Measurements from ENCODE around the gene TARS2. TPM values are rescaled to one million over a fixed set of nuclear protein-coding genes. Genes with fewer than 3 reads are reported as not detected.

The TARS2 gene
- total and polyA plus RNA-seq, 3 donors from 2014 or later, result 35.4 to 39.7 (median 35.7) TPM

DNA sequence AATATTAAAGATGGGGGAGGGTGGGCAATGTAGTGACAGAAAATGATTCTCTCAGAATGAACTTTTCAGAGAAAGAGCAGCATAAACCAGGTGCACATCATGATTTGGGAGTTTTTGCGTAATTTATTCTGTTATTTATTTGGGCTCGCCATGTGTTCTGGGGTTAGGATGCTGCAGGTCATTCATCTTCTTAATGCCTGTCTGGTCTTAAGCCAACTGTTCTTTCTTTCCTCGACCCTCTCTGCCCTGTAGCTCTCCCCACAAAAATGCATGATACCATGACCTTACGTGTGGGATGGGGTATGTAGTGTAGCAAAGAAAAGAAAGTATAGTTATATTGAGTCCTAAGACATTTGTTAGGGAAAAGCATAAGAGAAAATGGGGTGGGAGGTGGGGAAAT lies 12.3 kb upstream of the TARS2 start:
- no peak overlapping the region for H3K27ac ChIP-seq
- TF ChIP-seq CTCF (IDR thresholded peaks at IDR 0.05) (no peak), POLR2A (IDR thresholded peaks at IDR 0.05) (no peak)
- H3K9me3 ChIP-seq, result no peaks in the 10 kb centered on the region

DNA sequence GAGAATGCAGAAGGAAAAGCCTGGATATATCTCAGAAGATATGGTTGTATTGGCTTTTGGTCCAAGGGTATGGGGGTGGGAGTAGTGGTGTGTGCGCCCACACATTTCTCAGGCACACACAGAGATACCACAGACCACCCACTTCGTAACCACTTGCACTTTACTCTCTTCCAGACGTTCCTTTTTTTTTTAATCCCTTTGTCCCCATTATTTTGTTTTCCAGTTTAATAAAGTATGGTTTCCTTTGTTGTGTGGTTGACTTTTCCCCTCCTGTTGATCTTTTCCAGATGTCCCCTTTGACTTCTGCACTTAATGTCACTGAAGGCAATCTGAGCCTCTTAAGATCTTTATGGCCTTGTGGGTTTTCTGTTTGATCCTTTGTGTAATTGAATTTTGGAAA lies 10.5 kb upstream of the TARS2 start:
- intact Hi-C loops (cut with DNase I; ENCODE audit: low total_unique reads), result no loop called here
- Histone ChIP-seq H3K4me1 (peaks cover 33% of the 10 kb centered on the region), H3K4me3 (no peak overlapping the region), H3K36me3 (ENCODE audit: low read depth, missing control alignments) (no peaks in the 10 kb centered on the region), H3K27ac (peak overlapping the region in 1 of 2 donors; percentile 2), H3K27me3 (no peaks in the 10 kb centered on the region), H3K9me3 (no peaks in the 10 kb centered on the region)
- TF ChIP-seq CTCF (IDR thresholded peaks at IDR 0.05), result no peak
- TF ChIP-seq POLR2A (IDR thresholded peaks at IDR 0.05), result no peak
- 42 to 53% methylated on average over 3 of the region's 3 CpGs for WGBS, 2 donors
- DNase-seq, result no peak

More for the DNA sequence above, 12.3 kb upstream of the TARS2 start:
- H3K4me1 ChIP-seq, result peaks cover 35% of the 10 kb centered on the region
- DNase-seq, result no peak
- 54 to 57% methylated on average over 4 of the region's 4 CpGs for WGBS, 2 donors
- intact Hi-C loops (cut with DNase I; ENCODE audit: low total_unique reads), result no loop called here
- no peaks in the 10 kb centered on the region for H3K36me3 ChIP-seq (ENCODE audit: low read depth, missing control alignments)
- H3K27me3 ChIP-seq, result no peaks in the 10 kb centered on the region
- H3K4me3 ChIP-seq, result no peak overlapping the region

DNA sequence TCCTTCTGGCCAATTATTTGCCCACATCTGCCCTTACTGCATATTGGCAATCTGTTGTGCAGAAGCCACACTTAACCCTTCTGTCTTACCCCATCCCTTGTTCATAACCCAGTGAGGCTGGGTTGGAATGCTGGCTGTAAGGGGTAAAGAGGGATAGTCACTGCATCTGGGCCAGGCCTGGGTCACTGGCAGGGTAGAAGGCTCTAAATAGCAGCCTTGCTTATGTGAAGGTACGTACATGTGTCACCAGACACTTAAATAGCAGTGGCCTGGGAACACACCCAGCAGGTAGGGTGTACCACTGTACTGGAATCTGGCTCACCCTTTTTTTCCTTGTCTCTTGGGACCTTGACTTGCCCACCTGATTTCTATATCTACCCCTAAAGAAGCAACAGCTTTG lies 9.9 kb upstream of the TARS2 start:
- Histone ChIP-seq H3K36me3 (ENCODE audit: low read depth, missing control alignments) (no peaks in the 10 kb centered on the region), H3K4me3 (no peak overlapping the region), H3K27me3 (no peaks in the 10 kb centered on the region), H3K27ac (no peak overlapping the region), H3K9me3 (no peaks in the 10 kb centered on the region), H3K4me1 (peaks cover 33% of the 10 kb centered on the region)
- TF ChIP-seq CTCF (IDR thresholded peaks at IDR 0.05) (no peak), POLR2A (IDR thresholded peaks at IDR 0.05) (no peak)
- no peak for DNase-seq
- 68 to 69% methylated on average over 1 of the region's 1 CpG for WGBS, 2 donors
- intact Hi-C loops (cut with DNase I; ENCODE audit: low total_unique reads), result no loop called here

DNA sequence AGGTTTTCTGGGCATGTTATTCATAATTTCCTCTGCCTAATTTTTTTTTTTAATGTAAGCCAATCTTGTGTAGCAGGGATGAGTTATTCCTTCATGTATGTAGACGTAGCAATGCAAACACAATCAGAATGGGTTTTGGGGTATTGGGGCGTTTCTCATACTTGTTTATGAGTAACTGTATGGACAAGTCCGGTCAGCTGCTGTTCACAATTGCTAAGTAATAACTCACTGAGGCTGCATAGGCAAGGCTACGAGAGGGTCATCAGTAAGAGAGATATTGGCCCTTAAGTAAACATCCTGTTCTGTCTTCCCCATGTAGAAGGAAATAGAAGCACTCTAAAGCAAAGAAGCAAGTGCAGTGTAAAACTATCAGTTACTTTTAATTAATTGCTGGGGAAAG lies 9.5 kb upstream of the TARS2 start:
- TF ChIP-seq CTCF (IDR thresholded peaks at IDR 0.05) (no peak), POLR2A (IDR thresholded peaks at IDR 0.05) (no peak)
- intact Hi-C loops (cut with DNase I; ENCODE audit: low total_unique reads), result no loop called here
- Histone ChIP-seq H3K9me3 (no peaks in the 10 kb centered on the region), H3K4me3 (no peak overlapping the region), H3K36me3 (ENCODE audit: low read depth, missing control alignments) (no peaks in the 10 kb centered on the region), H3K27me3 (no peaks in the 10 kb centered on the region), H3K4me1 (peaks cover 33% of the 10 kb centered on the region), H3K27ac (no peak overlapping the region)
- 61 to 71% methylated on average over 4 of the region's 4 CpGs for WGBS, 2 donors
- no peak for DNase-seq

DNA sequence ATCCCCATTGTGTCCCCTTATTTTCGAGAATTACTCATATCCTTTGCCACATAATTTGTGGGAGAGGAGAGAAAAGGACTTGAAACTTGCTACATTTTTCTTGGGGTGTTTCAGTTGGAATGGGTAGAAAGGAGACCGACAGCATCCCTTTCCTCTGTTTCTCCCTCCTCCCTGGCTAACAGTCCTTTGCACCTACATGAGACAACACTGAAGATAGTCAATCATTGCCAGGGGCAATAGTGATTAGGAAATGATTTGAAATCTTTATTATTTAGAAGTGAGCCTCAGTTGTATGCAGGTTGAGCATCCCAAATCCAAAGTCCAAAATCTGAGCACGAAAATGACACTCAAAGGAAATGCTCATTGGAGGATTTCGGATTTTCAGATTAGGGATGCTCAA lies 7.8 kb upstream of the TARS2 start:
- H3K36me3 ChIP-seq (ENCODE audit: low read depth, missing control alignments), result no peaks in the 10 kb centered on the region
- DNase-seq, result no peak
- H3K27ac ChIP-seq, result no peak overlapping the region
- peaks cover 18% of the 10 kb centered on the region for H3K4me1 ChIP-seq
- intact Hi-C loops (cut with DNase I; ENCODE audit: low total_unique reads), result no loop called here
- TF ChIP-seq CTCF (IDR thresholded peaks at IDR 0.05), result no peak
- TF ChIP-seq POLR2A (IDR thresholded peaks at IDR 0.05), result no peak
- no peak overlapping the region for H3K4me3 ChIP-seq
- WGBS, 2 donors, result 71 to 74% methylated on average over 4 of the region's 4 CpGs
- H3K9me3 ChIP-seq, result no peaks in the 10 kb centered on the region
- H3K27me3 ChIP-seq, result no peaks in the 10 kb centered on the region

Measured in testis (tissue), 3 donors.